ENCODE results near the gene GFER.

DNA sequence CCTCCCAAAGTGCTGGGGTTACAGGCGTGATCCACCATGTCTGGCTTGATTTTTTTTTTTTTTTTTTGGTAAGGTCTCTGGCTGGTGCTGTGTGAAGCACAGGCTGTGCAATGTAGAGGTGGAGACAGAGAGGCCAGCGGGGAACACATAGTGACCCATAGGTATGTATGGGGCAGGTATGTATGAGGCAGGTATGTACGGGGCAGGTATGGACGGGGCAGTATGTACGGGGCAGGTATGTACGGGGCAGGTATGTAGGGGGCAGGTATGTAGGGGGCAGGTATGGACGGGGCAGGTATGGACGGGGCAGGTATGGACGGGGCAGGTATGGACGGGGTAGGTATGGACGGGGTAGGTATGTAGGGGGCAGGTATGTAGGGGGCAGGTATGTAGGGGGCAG is 34.5 kb upstream of the GFER start:
- no peak for TF ChIP-seq TCF4 (CRISPR knock-in tag; IDR thresholded peaks at IDR 0.05; ENCODE audit: borderline replicate concordance)
- TF ChIP-seq, protein P1, sequence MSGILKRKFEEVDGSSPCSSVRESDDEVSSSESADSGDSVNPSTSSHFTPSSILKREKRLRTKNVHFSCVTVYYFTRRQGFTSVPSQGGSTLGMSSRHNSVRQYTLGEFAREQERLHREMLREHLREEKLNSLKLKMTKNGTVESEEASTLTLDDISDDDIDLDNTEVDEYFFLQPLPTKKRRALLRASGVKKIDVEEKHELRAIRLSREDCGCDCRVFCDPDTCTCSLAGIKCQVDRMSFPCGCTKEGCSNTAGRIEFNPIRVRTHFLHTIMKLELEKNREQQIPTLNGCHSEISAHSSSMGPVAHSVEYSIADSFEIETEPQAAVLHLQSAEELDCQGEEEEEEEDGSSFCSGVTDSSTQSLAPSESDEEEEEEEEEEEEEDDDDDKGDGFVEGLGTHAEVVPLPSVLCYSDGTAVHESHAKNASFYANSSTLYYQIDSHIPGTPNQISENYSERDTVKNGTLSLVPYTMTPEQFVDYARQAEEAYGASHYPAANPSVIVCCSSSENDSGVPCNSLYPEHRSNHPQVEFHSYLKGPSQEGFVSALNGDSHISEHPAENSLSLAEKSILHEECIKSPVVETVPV (CRISPR knock-in tag; IDR thresholded peaks at IDR 0.05), result no peak
- no peak for TF ChIP-seq ESRRG (CRISPR knock-in tag; IDR thresholded peaks at IDR 0.05)
- TF ChIP-seq ZFP3 (CRISPR knock-in tag; IDR thresholded peaks at IDR 0.05), result no peak
- TF ChIP-seq CSDC2 (CRISPR knock-in tag; IDR thresholded peaks at IDR 0.05), result no peak
- TF ChIP-seq TOX (CRISPR knock-in tag; IDR thresholded peaks at IDR 0.05; ENCODE audit: borderline replicate concordance), result no peak
- TF ChIP-seq, protein P2, sequence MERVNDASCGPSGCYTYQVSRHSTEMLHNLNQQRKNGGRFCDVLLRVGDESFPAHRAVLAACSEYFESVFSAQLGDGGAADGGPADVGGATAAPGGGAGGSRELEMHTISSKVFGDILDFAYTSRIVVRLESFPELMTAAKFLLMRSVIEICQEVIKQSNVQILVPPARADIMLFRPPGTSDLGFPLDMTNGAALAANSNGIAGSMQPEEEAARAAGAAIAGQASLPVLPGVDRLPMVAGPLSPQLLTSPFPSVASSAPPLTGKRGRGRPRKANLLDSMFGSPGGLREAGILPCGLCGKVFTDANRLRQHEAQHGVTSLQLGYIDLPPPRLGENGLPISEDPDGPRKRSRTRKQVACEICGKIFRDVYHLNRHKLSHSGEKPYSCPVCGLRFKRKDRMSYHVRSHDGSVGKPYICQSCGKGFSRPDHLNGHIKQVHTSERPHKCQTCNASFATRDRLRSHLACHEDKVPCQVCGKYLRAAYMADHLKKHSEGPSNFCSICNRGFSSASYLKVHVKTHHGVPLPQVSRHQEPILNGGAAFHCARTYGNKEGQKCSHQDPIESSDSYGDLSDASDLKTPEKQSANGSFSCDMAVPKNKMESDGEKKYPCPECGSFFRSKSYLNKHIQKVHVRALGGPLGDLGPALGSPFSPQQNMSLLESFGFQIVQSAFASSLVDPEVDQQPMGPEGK (CRISPR knock-in tag; IDR thresholded peaks at IDR 0.05; ENCODE audit: borderline replicate concordance), result no peak
- TF ChIP-seq, protein P3, sequence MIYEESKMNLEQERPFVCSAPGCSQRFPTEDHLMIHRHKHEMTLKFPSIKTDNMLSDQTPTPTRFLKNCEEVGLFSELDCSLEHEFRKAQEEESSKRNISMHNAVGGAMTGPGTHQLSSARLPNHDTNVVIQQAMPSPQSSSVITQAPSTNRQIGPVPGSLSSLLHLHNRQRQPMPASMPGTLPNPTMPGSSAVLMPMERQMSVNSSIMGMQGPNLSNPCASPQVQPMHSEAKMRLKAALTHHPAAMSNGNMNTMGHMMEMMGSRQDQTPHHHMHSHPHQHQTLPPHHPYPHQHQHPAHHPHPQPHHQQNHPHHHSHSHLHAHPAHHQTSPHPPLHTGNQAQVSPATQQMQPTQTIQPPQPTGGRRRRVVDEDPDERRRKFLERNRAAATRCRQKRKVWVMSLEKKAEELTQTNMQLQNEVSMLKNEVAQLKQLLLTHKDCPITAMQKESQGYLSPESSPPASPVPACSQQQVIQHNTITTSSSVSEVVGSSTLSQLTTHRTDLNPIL (CRISPR knock-in tag; IDR thresholded peaks at IDR 0.05; ENCODE audit: low read depth), result no peak
- no peak for TF ChIP-seq ZC3H10 (CRISPR knock-in tag; IDR thresholded peaks at IDR 0.05)
- TF ChIP-seq GLIS3 (CRISPR knock-in tag; IDR thresholded peaks at IDR 0.05), result no peak
- TF ChIP-seq ZFP30 (CRISPR knock-in tag; IDR thresholded peaks at IDR 0.05), result no peak
- TF ChIP-seq, protein P4, sequence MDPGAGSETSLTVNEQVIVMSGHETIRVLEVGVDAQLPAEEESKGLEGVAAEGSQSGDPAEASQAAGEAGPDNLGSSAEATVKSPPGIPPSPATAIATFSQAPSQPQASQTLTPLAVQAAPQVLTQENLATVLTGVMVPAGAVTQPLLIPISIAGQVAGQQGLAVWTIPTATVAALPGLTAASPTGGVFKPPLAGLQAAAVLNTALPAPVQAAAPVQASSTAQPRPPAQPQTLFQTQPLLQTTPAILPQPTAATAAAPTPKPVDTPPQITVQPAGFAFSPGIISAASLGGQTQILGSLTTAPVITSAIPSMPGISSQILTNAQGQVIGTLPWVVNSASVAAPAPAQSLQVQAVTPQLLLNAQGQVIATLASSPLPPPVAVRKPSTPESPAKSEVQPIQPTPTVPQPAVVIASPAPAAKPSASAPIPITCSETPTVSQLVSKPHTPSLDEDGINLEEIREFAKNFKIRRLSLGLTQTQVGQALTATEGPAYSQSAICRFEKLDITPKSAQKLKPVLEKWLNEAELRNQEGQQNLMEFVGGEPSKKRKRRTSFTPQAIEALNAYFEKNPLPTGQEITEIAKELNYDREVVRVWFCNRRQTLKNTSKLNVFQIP (CRISPR knock-in tag; IDR thresholded peaks at IDR 0.05; ENCODE audit: borderline replicate concordance, low read depth), result no peak
- TF ChIP-seq ISL1 (CRISPR knock-in tag; IDR thresholded peaks at IDR 0.05), result no peak
- no peak for TF ChIP-seq ZNF565 (CRISPR knock-in tag; conservative IDR thresholded peaks at IDR 0.05; ENCODE audit: low read depth)

Measured in SK-N-SH treated with all-trans-retinoic acid at 6 μM for 48 hours (cell line).